Superior temporal gyrus (tissue), 1 donor: ENCODE data around the gene DNAI7.

ENCODE experiments used
- DNase-seq: peaks from one replicate; pipeline ENCODE4 v3.0.0-alpha.2; 2016; ENCODE audit errors: extremely low spot score

Gene DNAI7

GRCh38 chr12:25182765-25183164, 12.2 kb downstream of the DNAI7 start:
- no peak for DNase-seq

GRCh38 chr12:25162866-25163265, 32.1 kb downstream of the DNAI7 start:
- DNase-seq = no peak

GRCh38 chr12:25156061-25156460, 38.9 kb downstream of the DNAI7 start:
- DNase-seq = no peak

- DNase-seq = no peak
Measured at GRCh38 chr12:25155022-25155576, 39.9 kb downstream of the DNAI7 start.

- DNase-seq = no peak
Measured at GRCh38 chr12:25152055-25152454, 42.9 kb downstream of the DNAI7 start.

- peak; percentile 52 for DNase-seq
Measured at GRCh38 chr12:25151476-25151875, 43.5 kb downstream of the DNAI7 start.

- DNase-seq = no peak
Measured at GRCh38 chr12:25146686-25147085, 48.3 kb downstream of the DNAI7 start.

GRCh38 chr12:25135531-25136154, 59.3 kb downstream of the DNAI7 start:
- DNase-seq = no peak

- DNase-seq = no peak
Measured at GRCh38 chr12:25131270-25131669, 63.7 kb downstream of the DNAI7 start.

GRCh38 chr12:25130741-25131188, 64.2 kb downstream of the DNAI7 start:
- DNase-seq = peak; percentile 84

GRCh38 chr12:25126746-25127145, 68.2 kb downstream of the DNAI7 start:
- no peak for DNase-seq

GRCh38 chr12:25126101-25126500, 68.9 kb downstream of the DNAI7 start:
- DNase-seq = no peak

- no peak for DNase-seq
Measured at GRCh38 chr12:25124493-25124892, 70.5 kb downstream of the DNAI7 start.

- DNase-seq = no peak
Measured at GRCh38 chr12:25123126-25123525, 71.8 kb downstream of the DNAI7 start.

- no peak for DNase-seq
Measured at GRCh38 chr12:25121916-25122315, 73.0 kb downstream of the DNAI7 start.

GRCh38 chr12:25121110-25121509, 73.8 kb downstream of the DNAI7 start:
- no peak for DNase-seq

GRCh38 chr12:25119020-25119419, 75.9 kb downstream of the DNAI7 start:
- no peak for DNase-seq

- DNase-seq = no peak
Measured at GRCh38 chr12:25115677-25116076, 79.3 kb downstream of the DNAI7 start.

GRCh38 chr12:25113651-25114050, 81.3 kb downstream of the DNAI7 start:
- DNase-seq = no peak

GRCh38 chr12:25110260-25110659, 84.7 kb downstream of the DNAI7 start:
- no peak for DNase-seq

GRCh38 chr12:25107920-25108319, 87.0 kb downstream of the DNAI7 start:
- no peak for DNase-seq

- DNase-seq = no peak
Measured at GRCh38 chr12:25106818-25107217, 88.1 kb downstream of the DNAI7 start.

- no peak for DNase-seq
Measured at GRCh38 chr12:25102402-25102801, 92.6 kb downstream of the DNAI7 start.

- DNase-seq = no peak
Measured at GRCh38 chr12:25101092-25101445, 93.9 kb downstream of the DNAI7 start.
